ENCODE data around the gene TANC1.

The TANC1 gene

GRCh38 chr2:159199236-159199635 lies 230.8 kb downstream of the TANC1 start:
- Histone ChIP-seq H3K36me3 (ENCODE audit: insufficient read depth, low read length) (no peaks in the 10 kb centered on the region), H3F3A (ENCODE audit: low read depth) (no peaks in the 10 kb centered on the region), H3K4me3 (ENCODE audit: low read length, poor library complexity, severe bottlenecking) (no peak overlapping the region), H3K9me2 (replicated peaks; ENCODE audit: low read depth, low read length) (no peaks in the 10 kb centered on the region), H3K4me1 (ENCODE audit: insufficient read depth, low read length, poor library complexity, severe bottlenecking) (peaks cover 9% of the 10 kb centered on the region), H3K27me3 (ENCODE audit: insufficient read depth, low read length, poor library complexity, severe bottlenecking) (no peaks in the 10 kb centered on the region), H3K4me2 (ENCODE audit: low read depth, low read length, poor library complexity, severe bottlenecking) (no peak overlapping the region), H3K9me3 (ENCODE audit: insufficient read depth, low read depth, low read length) (no peaks in the 10 kb centered on the region), H4K20me1 (ENCODE audit: insufficient read depth, low read length, poor library complexity, severe bottlenecking) (no peaks in the 10 kb centered on the region), H2AFZ (ENCODE audit: low read length) (no peak overlapping the region), H3K9ac (ENCODE audit: low read depth, low read length, poor library complexity, severe bottlenecking) (no peak overlapping the region), H3K79me2 (ENCODE audit: insufficient read depth, low read length) (no peaks in the 10 kb centered on the region)
- no peak for TF ChIP-seq EZH2phosphoT487 (IDR thresholded peaks at IDR 0.05; ENCODE audit: borderline replicate concordance)
- TF ChIP-seq, protein P1, sequence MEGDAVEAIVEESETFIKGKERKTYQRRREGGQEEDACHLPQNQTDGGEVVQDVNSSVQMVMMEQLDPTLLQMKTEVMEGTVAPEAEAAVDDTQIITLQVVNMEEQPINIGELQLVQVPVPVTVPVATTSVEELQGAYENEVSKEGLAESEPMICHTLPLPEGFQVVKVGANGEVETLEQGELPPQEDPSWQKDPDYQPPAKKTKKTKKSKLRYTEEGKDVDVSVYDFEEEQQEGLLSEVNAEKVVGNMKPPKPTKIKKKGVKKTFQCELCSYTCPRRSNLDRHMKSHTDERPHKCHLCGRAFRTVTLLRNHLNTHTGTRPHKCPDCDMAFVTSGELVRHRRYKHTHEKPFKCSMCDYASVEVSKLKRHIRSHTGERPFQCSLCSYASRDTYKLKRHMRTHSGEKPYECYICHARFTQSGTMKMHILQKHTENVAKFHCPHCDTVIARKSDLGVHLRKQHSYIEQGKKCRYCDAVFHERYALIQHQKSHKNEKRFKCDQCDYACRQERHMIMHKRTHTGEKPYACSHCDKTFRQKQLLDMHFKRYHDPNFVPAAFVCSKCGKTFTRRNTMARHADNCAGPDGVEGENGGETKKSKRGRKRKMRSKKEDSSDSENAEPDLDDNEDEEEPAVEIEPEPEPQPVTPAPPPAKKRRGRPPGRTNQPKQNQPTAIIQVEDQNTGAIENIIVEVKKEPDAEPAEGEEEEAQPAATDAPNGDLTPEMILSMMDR (conservative IDR thresholded peaks at IDR 0.05; ENCODE audit: low read length): no peak

GRCh38 chr2:159199761-159200465 lies 231.5 kb downstream of the TANC1 start:
- H3K27me3 ChIP-seq (ENCODE audit: insufficient read depth, low read length, poor library complexity, severe bottlenecking): no peaks in the 10 kb centered on the region
- no peaks in the 10 kb centered on the region for H3K9me2 ChIP-seq (replicated peaks; ENCODE audit: low read depth, low read length)
- H3K4me1 ChIP-seq (ENCODE audit: insufficient read depth, low read length, poor library complexity, severe bottlenecking): peaks cover 9% of the 10 kb centered on the region
- H3K36me3 ChIP-seq (ENCODE audit: insufficient read depth, low read length): no peaks in the 10 kb centered on the region
- H3K9ac ChIP-seq (ENCODE audit: low read depth, low read length, poor library complexity, severe bottlenecking): no peak overlapping the region
- no peak overlapping the region for H3K4me3 ChIP-seq (ENCODE audit: low read length, poor library complexity, severe bottlenecking)
- no peaks in the 10 kb centered on the region for H3F3A ChIP-seq (ENCODE audit: low read depth)
- H2AFZ ChIP-seq (ENCODE audit: low read length): no peak overlapping the region
- H3K79me2 ChIP-seq (ENCODE audit: insufficient read depth, low read length): no peaks in the 10 kb centered on the region
- H3K9me3 ChIP-seq (ENCODE audit: insufficient read depth, low read depth, low read length): no peaks in the 10 kb centered on the region
- no peak for TF ChIP-seq EZH2phosphoT487 (IDR thresholded peaks at IDR 0.05; ENCODE audit: borderline replicate concordance)
- TF ChIP-seq, protein P1 (conservative IDR thresholded peaks at IDR 0.05; ENCODE audit: low read length): no peak
- H4K20me1 ChIP-seq (ENCODE audit: insufficient read depth, low read length, poor library complexity, severe bottlenecking): no peaks in the 10 kb centered on the region
- no peak overlapping the region for H3K4me2 ChIP-seq (ENCODE audit: low read depth, low read length, poor library complexity, severe bottlenecking)

- no peaks in the 10 kb centered on the region for H3K9me3 ChIP-seq (ENCODE audit: insufficient read depth, low read depth, low read length)
- H3K9me2 ChIP-seq (replicated peaks; ENCODE audit: low read depth, low read length): no peaks in the 10 kb centered on the region
- no peaks in the 10 kb centered on the region for H4K20me1 ChIP-seq (ENCODE audit: insufficient read depth, low read length, poor library complexity, severe bottlenecking)
- peaks cover 9% of the 10 kb centered on the region for H3K4me1 ChIP-seq (ENCODE audit: insufficient read depth, low read length, poor library complexity, severe bottlenecking)
- no peak overlapping the region for H3K4me2 ChIP-seq (ENCODE audit: low read depth, low read length, poor library complexity, severe bottlenecking)
- H3F3A ChIP-seq (ENCODE audit: low read depth): no peaks in the 10 kb centered on the region
- no peak for TF ChIP-seq EZH2phosphoT487 (IDR thresholded peaks at IDR 0.05; ENCODE audit: borderline replicate concordance)
- TF ChIP-seq, protein P1 (conservative IDR thresholded peaks at IDR 0.05; ENCODE audit: low read length): no peak
- H2AFZ ChIP-seq (ENCODE audit: low read length): no peak overlapping the region
- no peak overlapping the region for H3K9ac ChIP-seq (ENCODE audit: low read depth, low read length, poor library complexity, severe bottlenecking)
- no peaks in the 10 kb centered on the region for H3K36me3 ChIP-seq (ENCODE audit: insufficient read depth, low read length)
- H3K27me3 ChIP-seq (ENCODE audit: insufficient read depth, low read length, poor library complexity, severe bottlenecking): no peaks in the 10 kb centered on the region
- H3K79me2 ChIP-seq (ENCODE audit: insufficient read depth, low read length): no peaks in the 10 kb centered on the region
- H3K4me3 ChIP-seq (ENCODE audit: low read length, poor library complexity, severe bottlenecking): no peak overlapping the region
Measured at GRCh38 chr2:159200498-159200897, 232.1 kb downstream of the TANC1 start.
